ENCODE results near the gene FAM120A. TPM values are rescaled to one million over a fixed set of nuclear protein-coding genes. Genes with fewer than 3 reads are reported as not detected.

The FAM120A gene, protein sequence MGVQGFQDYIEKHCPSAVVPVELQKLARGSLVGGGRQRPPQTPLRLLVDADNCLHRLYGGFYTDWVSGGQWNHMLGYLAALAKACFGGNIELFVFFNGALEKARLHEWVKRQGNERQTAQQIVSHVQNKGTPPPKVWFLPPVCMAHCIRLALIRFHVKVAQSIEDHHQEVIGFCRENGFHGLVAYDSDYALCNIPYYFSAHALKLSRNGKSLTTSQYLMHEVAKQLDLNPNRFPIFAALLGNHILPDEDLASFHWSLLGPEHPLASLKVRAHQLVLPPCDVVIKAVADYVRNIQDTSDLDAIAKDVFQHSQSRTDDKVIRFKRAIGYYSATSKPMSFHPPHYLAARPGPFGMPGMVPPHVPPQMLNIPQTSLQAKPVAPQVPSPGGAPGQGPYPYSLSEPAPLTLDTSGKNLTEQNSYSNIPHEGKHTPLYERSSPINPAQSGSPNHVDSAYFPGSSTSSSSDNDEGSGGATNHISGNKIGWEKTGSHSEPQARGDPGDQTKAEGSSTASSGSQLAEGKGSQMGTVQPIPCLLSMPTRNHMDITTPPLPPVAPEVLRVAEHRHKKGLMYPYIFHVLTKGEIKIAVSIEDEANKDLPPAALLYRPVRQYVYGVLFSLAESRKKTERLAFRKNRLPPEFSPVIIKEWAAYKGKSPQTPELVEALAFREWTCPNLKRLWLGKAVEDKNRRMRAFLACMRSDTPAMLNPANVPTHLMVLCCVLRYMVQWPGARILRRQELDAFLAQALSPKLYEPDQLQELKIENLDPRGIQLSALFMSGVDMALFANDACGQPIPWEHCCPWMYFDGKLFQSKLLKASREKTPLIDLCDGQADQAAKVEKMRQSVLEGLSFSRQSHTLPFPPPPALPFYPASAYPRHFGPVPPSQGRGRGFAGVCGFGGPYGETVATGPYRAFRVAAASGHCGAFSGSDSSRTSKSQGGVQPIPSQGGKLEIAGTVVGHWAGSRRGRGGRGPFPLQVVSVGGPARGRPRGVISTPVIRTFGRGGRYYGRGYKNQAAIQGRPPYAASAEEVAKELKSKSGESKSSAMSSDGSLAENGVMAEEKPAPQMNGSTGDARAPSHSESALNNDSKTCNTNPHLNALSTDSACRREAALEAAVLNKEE
- 100 to 1,000 TPM; 168 to 215 (median 209) TPM for total RNA-seq
- long read RNA-seq, donor 1, full-length matches to known transcripts, result 1 of 87 reads
- long read RNA-seq, donor 1, partial matches to known transcripts, result 78 of 87 reads
- long read RNA-seq, donor 1, other reads (novel, unspliced or antisense), result 8 of 87 reads
- long read RNA-seq, donor 2, partial matches to known transcripts, result 19 of 26 reads
- long read RNA-seq, donor 2, other reads (novel, unspliced or antisense), result 7 of 26 reads

GRCh38 chr9:93450945-93451815, at the start of gene FAM120A:
Gene FAM120A, plus strand, starts transcription at chr9:93451685. Its CDS starts 231 bp downstream, at chr9:93451916.
- Histone ChIP-seq H3K9me3 (no peaks in the 10 kb centered on the region), H3K4me1 (ENCODE audit: low read depth) (peaks cover 32% of the 10 kb centered on the region), H3K36me3 (ENCODE audit: low read depth) (no peaks in the 10 kb centered on the region), H3K4me3 (peak within 1 kb of the TSS; percentile 78)
- ATAC-seq, result peak; percentile 81
- intact Hi-C loops (cut with DNase I, micrococcal nuclease), result no loop called here
- TF ChIP-seq CTCF (IDR thresholded peaks at IDR 0.05), result no peak
- peak; percentile 81 to 88 (median 87) for DNase-seq

DNA sequence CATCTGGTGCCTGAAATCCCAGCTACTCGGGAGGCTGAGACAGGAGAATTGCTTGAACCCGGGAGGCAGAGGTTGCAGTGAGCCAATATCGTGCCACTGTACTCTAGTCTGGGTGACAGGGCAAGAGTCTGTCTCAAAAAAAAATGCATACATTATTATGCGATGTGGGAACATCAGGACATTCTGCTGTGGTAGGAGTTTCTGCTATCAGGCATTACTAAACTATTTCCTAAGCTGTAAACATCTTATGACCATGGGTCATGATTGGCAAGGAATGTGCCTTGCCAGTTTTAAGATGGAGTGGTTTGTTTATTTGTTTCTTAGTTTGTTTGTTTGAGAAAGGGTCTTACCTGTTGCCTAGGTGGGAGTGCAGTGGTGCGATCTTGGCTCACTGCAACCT, 45.1 kb upstream of the FAM120A start:
- H3K36me3 ChIP-seq (ENCODE audit: low read depth), result no peaks in the 10 kb centered on the region
- DNase-seq, result no peak
- no peak overlapping the region for H3K4me3 ChIP-seq
- H3K9me3 ChIP-seq, result no peaks in the 10 kb centered on the region
- no peaks in the 10 kb centered on the region for H3K4me1 ChIP-seq (ENCODE audit: low read depth)
- intact Hi-C loops (cut with DNase I, micrococcal nuclease), result no loop called here
- no peak for TF ChIP-seq CTCF (IDR thresholded peaks at IDR 0.05)
- ATAC-seq, result no peak

DNA sequence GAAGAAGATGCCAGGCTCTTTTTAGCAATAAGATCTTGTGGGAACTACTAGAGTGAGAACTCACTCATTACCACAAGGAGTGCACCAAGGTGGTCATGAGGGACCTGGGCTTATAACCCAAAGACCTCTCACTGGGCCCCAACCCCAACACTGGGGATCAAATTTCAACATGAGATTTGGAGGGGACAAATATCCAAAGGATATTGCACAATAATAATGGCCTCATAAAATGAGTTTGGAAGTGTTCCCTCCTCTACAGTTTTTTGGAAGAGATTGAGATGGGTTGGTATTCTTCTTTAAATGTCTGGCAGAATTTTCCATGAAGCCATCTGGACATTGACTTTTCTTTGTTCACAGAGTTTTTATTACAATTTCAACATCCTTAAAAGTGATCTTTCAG, 38.0 kb upstream of the FAM120A start:
- TF ChIP-seq CTCF (IDR thresholded peaks at IDR 0.05), result no peak
- intact Hi-C loops (cut with DNase I, micrococcal nuclease), result no loop called here
- Histone ChIP-seq H3K9me3 (peaks cover 14% of the 10 kb centered on the region), H3K4me3 (no peak overlapping the region), H3K36me3 (ENCODE audit: low read depth) (no peaks in the 10 kb centered on the region), H3K4me1 (ENCODE audit: low read depth) (no peaks in the 10 kb centered on the region)
- no peak for DNase-seq
- ATAC-seq, result no peak

GRCh38 chr9:93415176-93415690, 36.3 kb upstream of the FAM120A start:
- Histone ChIP-seq H3K9me3 (peaks cover 20% of the 10 kb centered on the region), H3K36me3 (ENCODE audit: low read depth) (no peaks in the 10 kb centered on the region), H3K4me1 (ENCODE audit: low read depth) (no peaks in the 10 kb centered on the region), H3K4me3 (no peak overlapping the region)
- ATAC-seq (no peak), DNase-seq (no peak)
- intact Hi-C loops (cut with DNase I, micrococcal nuclease), result no loop called here
- no peak for TF ChIP-seq CTCF (IDR thresholded peaks at IDR 0.05)

Data from mucosa of descending colon (tissue), 3 donors.